Neural progenitor cell (in vitro differentiated cells): ENCODE results near the gene PKN1. TPM values are rescaled to one million over a fixed set of nuclear protein-coding genes. Genes with fewer than 3 reads are reported as not detected.
"Not testable (repeated sequence)": the region's sequence is repeated elsewhere in the genome, so short reads cannot be mapped to it uniquely, and the experiment has no call there.

Experiments used
- DNase-seq: peaks from one replicate; pipeline ENCODE4 v3.0.0-alpha.2; 2016; ENCODE audit warnings: low spot score
- H2AFZ ChIP-seq: fragments of 200-600 bp; sonication (generic); replicated peaks from 2 replicates; pipeline ENCODE4 v1.6.1; 2016; ENCODE audit warnings: antibody characterized with exemption
- H3F3A ChIP-seq: fragments of 200-600 bp; sonication (generic); 2 replicates; pipeline ENCODE4 v1.6.1; 2016; ENCODE audit warnings: antibody characterized with exemption, low read depth
- H3K27ac ChIP-seq: fragments of 200-600 bp; sonication (generic); 2 replicates; pipeline ENCODE4 v1.5.1; 2016; ENCODE audit warnings: mild to moderate bottlenecking
- H3K27me3 ChIP-seq: fragments of 200-600 bp; sonication (generic); 2 replicates; pipeline ENCODE4 v1.6.1; 2016; ENCODE audit warnings: mild to moderate bottlenecking, moderate library complexity
- H3K36me3 ChIP-seq: fragments of 200-600 bp; sonication (generic); 2 replicates; pipeline ENCODE4 v1.5.1; 2016
- H3K4me1 ChIP-seq: fragments of 200-600 bp; sonication (generic); 2 replicates; pipeline ENCODE4 v1.6.1; 2016; ENCODE audit warnings: mixed run types
- H3K4me2 ChIP-seq: fragments of 200-600 bp; sonication (generic); 2 replicates; pipeline ENCODE4 v1.6.1; 2016
- H3K4me3 ChIP-seq: fragments of 200-600 bp; sonication (generic); 2 replicates; pipeline ENCODE4 v1.5.1; 2016
- H3K79me2 ChIP-seq: fragments of 200-600 bp; sonication (generic); 2 replicates; pipeline ENCODE4 v1.6.1; 2016; ENCODE audit warnings: low read depth
- H3K9ac ChIP-seq: fragments of 200-600 bp; sonication (generic); 2 replicates; pipeline ENCODE4 v1.6.1; 2016
- H3K9me3 ChIP-seq: fragments of 200-600 bp; sonication (generic); 2 replicates; pipeline ENCODE4 v1.5.1; 2016; ENCODE audit warnings: low read depth
- H4K20me1 ChIP-seq: fragments of 200-600 bp; sonication (generic); 2 replicates; pipeline ENCODE4 v1.6.1; 2016; ENCODE audit warnings: low read depth
- H3K27ac Mint-ChIP-seq: 3 replicates; pipeline ENCODE4 v1.8.0; 2021; ENCODE audit warnings: mixed read lengths
- H3K27me3 Mint-ChIP-seq: 2 replicates; pipeline ENCODE4 v1.8.0; 2022; ENCODE audit warnings: low read depth, mild to moderate bottlenecking, inconsistent platforms, moderate library complexity, mixed read lengths; ENCODE audit not compliant: insufficient read depth
- H3K36me3 Mint-ChIP-seq: 3 replicates; pipeline ENCODE4 v1.8.0; 2021; ENCODE audit warnings: mixed read lengths
- H3K4me1 Mint-ChIP-seq: 3 replicates; pipeline ENCODE4 v1.8.0; 2021; ENCODE audit warnings: mixed read lengths
- H3K4me3 Mint-ChIP-seq: 3 replicates; pipeline ENCODE4 v1.8.0; 2021; ENCODE audit warnings: mild to moderate bottlenecking, moderate library complexity, mixed read lengths
- H3K9me3 Mint-ChIP-seq: 3 replicates; pipeline ENCODE4 v1.8.0; 2020; ENCODE audit warnings: mixed read lengths
- CTCF ChIP-seq: fragments of 200-600 bp; sonication (generic); IDR thresholded peaks from 2 replicates; pipeline ENCODE4 v1.5.1; 2017; ENCODE audit warnings: antibody characterized with exemption, mild to moderate bottlenecking
- EZH2 ChIP-seq: fragments of 200-600 bp; sonication (generic); IDR thresholded peaks from 2 replicates; pipeline ENCODE4 v1.6.1; 2017; ENCODE audit warnings: antibody characterized with exemption, mild to moderate bottlenecking, moderate library complexity
- EZH2phosphoT487 ChIP-seq: fragments of 200-600 bp; sonication (generic); IDR thresholded peaks from 2 replicates; pipeline ENCODE4 v1.6.1; 2017; ENCODE audit warnings: antibody characterized with exemption
- total RNA-seq: library from RNA; depleted of rRNA; stranded (reverse); fragments of >200 nt; gene quantifications from 2 replicates; pipeline ENCODE4 v1.2.3, GENCODE V29; 2015; ENCODE audit warnings: low replicate concordance

PKN1 gene
- total RNA-seq, 1 donor from 2014 or later, result 29.0 TPM

- Histone ChIP-seq H2AFZ (peak overlapping the region; percentile 43), H3K4me1 (peaks cover 10% of the 10 kb centered on the region), H3K27ac (no peak overlapping the region), H3K27me3 (no peaks in the 10 kb centered on the region), H3K4me2 (no peak overlapping the region), H3K4me3 (no peak overlapping the region), H3F3A (peaks cover 13% of the 10 kb centered on the region), H4K20me1 (peaks cover 31% of the 10 kb centered on the region), H3K9me3 (no peaks in the 10 kb centered on the region), H3K9ac (no peak overlapping the region), H3K36me3 (no peaks in the 10 kb centered on the region), H3K79me2 (peaks cover 35% of the 10 kb centered on the region)
- no peaks in the 10 kb centered on the region for H3K9me3 Mint-ChIP-seq
- DNase-seq, result no peak
- H3K4me3 Mint-ChIP-seq, result peak overlapping the region; percentile 81
- H3K27me3 Mint-ChIP-seq, result peaks cover 14% of the 10 kb centered on the region
- H3K27ac Mint-ChIP-seq, result peak overlapping the region; percentile 88
- peaks cover 24% of the 10 kb centered on the region for H3K4me1 Mint-ChIP-seq
- TF ChIP-seq CTCF (no peak), EZH2 (no peak), EZH2phosphoT487 (no peak)
- peaks cover 5% of the 10 kb centered on the region for H3K36me3 Mint-ChIP-seq
Observed at GRCh38 chr19:14497228-14497921, 64.3 kb downstream of the PKN1 start.

GRCh38 chr19:14502334-14503092 lies 69.4 kb downstream of the PKN1 start:
- Histone ChIP-seq H3K9me3 (no peaks in the 10 kb centered on the region), H3K4me2 (no peak overlapping the region), H3K27me3 (no peaks in the 10 kb centered on the region), H3F3A (peaks cover 6% of the 10 kb centered on the region), H3K36me3 (no peaks in the 10 kb centered on the region), H4K20me1 (no peaks in the 10 kb centered on the region), H3K27ac (no peak overlapping the region), H3K79me2 (no peaks in the 10 kb centered on the region), H3K4me1 (no peaks in the 10 kb centered on the region), H3K4me3 (no peak overlapping the region), H2AFZ (no peak overlapping the region), H3K9ac (no peak overlapping the region)
- no peaks in the 10 kb centered on the region for H3K9me3 Mint-ChIP-seq
- H3K4me3 Mint-ChIP-seq, result no peak overlapping the region
- TF ChIP-seq EZH2 (no peak), CTCF (no peak)
- peaks cover 8% of the 10 kb centered on the region for H3K4me1 Mint-ChIP-seq
- no peak for DNase-seq
- no peaks in the 10 kb centered on the region for H3K36me3 Mint-ChIP-seq
- peaks cover 8% of the 10 kb centered on the region for H3K27me3 Mint-ChIP-seq
- peak overlapping the region; percentile 50 for H3K27ac Mint-ChIP-seq

- no peaks in the 10 kb centered on the region for H3K36me3 ChIP-seq
- Mint-ChIP-seq H3K36me3 (no peaks in the 10 kb centered on the region), H3K9me3 (no peaks in the 10 kb centered on the region), H3K4me1 (peaks cover 10% of the 10 kb centered on the region), H3K4me3 (no peak overlapping the region), H3K27me3 (peaks cover 6% of the 10 kb centered on the region), H3K27ac (no peak overlapping the region)
- H3K79me2 ChIP-seq, result no peaks in the 10 kb centered on the region
- H4K20me1 ChIP-seq, result no peaks in the 10 kb centered on the region
- no peaks in the 10 kb centered on the region for H3K9me3 ChIP-seq
- no peak overlapping the region for H3K4me3 ChIP-seq
- peaks cover 5% of the 10 kb centered on the region for H3F3A ChIP-seq
- no peak overlapping the region for H3K4me2 ChIP-seq
- no peak overlapping the region for H3K9ac ChIP-seq
- TF ChIP-seq EZH2 (no peak), EZH2phosphoT487 (no peak), CTCF (no peak)
- H2AFZ ChIP-seq, result no peak overlapping the region
- H3K27me3 ChIP-seq, result no peaks in the 10 kb centered on the region
- no peak for DNase-seq
- no peaks in the 10 kb centered on the region for H3K4me1 ChIP-seq
- no peak overlapping the region for H3K27ac ChIP-seq
Observed at GRCh38 chr19:14503285-14503684, 70.2 kb downstream of the PKN1 start.

- H3K27ac Mint-ChIP-seq, H3K4me3 Mint-ChIP-seq: not testable (repeated sequence)
Observed at GRCh38 chr19:14504575-14504974, 71.5 kb downstream of the PKN1 start.

More at GRCh38 chr19:14504575-14504974, 71.5 kb downstream of the PKN1 start:
- not testable (repeated sequence) for H3F3A ChIP-seq, H3K9ac ChIP-seq, H3K36me3 ChIP-seq, H3K79me2 ChIP-seq, H3K27me3 ChIP-seq, H4K20me1 ChIP-seq, H3K4me3 ChIP-seq, DNase-seq, H3K4me1 ChIP-seq, H3K9me3 ChIP-seq, H3K36me3 Mint-ChIP-seq, H3K27ac ChIP-seq, H3K9me3 Mint-ChIP-seq, H3K4me2 ChIP-seq, H3K27me3 Mint-ChIP-seq, H2AFZ ChIP-seq
- H3K4me1 Mint-ChIP-seq, result peaks cover 13% of the 10 kb centered on the region
